CD14-positive monocyte (primary cell): ENCODE results near the gene CDH4. TPM values are rescaled to one million over a fixed set of nuclear protein-coding genes. Genes with fewer than 3 reads are reported as not detected.

Experiments used
- DNase-seq, 3 donors: peaks; one replicate each; pipeline ENCODE4 v3.0.0-alpha.2; 2011 to 2022
- H2AFZ ChIP-seq: 2 replicates; pipeline ENCODE4 v1.6.0; 2012; ENCODE audit warnings: mild to moderate bottlenecking, low read depth, low read length, inconsistent platforms; ENCODE audit not compliant: insufficient read depth, poor library complexity, severe bottlenecking
- H3K27ac ChIP-seq, 2 donors: 1 replicate in 1 of 2; 2 replicates in 1 of 2; pipeline ENCODE4 v1.5.1; 2012 to 2013; ENCODE audit warnings: low read length in 2 of 2, control low read depth in 1 of 2, inconsistent platforms in 1 of 2, low read depth in 1 of 2, mild to moderate bottlenecking in 1 of 2
- H3K27me3 ChIP-seq, 2 donors: one replicate each; pipeline versions ENCODE4 v1.6.0 to v1.6.1; 2011 to 2013; ENCODE audit warnings: low read length in 2 of 2; ENCODE audit not compliant: control insufficient read depth in 2 of 2, insufficient read depth in 2 of 2
- H3K36me3 ChIP-seq, 2 donors: replicated peaks in 1 of 2; 1 replicate in 1 of 2; 2 replicates in 1 of 2; pipeline versions ENCODE4 v1.5.1 to v1.6.1; 2012 to 2013; ENCODE audit warnings: low read length in 2 of 2, control low read depth in 1 of 2, inconsistent platforms in 1 of 2, mild to moderate bottlenecking in 1 of 2; ENCODE audit not compliant: insufficient read depth in 2 of 2, control insufficient read depth in 1 of 2
- H3K4me1 ChIP-seq, 2 donors: 1 replicate in 1 of 2; 2 replicates in 1 of 2; pipeline versions ENCODE4 v1.5.1 to v1.6.1; 2012 to 2013; ENCODE audit warnings: low read length in 2 of 2, control low read depth in 1 of 2, inconsistent platforms in 1 of 2, mild to moderate bottlenecking in 1 of 2, moderate library complexity in 1 of 2; ENCODE audit not compliant: insufficient read depth in 2 of 2, control insufficient read depth in 1 of 2
- H3K4me2 ChIP-seq: replicated peaks from 2 replicates; pipeline ENCODE3; 2012; ENCODE audit warnings: low read length, moderate library complexity, mild to moderate bottlenecking; ENCODE audit not compliant: poor library complexity, severe bottlenecking; ENCODE audit errors: extremely low read depth
- H3K4me3 ChIP-seq, 3 experiments: fragments of 200-600 bp in 1 of 3; sonication (generic) in 1 of 3; replicated peaks in 1 of 3; 1 replicate in 2 of 3; 2 replicates in 1 of 3; pipeline ENCODE4 v1.5.1; 2011 to 2013; ENCODE audit warnings: low read length in 3 of 3, mild to moderate bottlenecking in 3 of 3, control low read depth in 2 of 3, low read depth in 2 of 3, inconsistent platforms in 1 of 3, moderate library complexity in 1 of 3
- H3K79me2 ChIP-seq: 2 replicates; pipeline ENCODE4 v1.6.0; 2012; ENCODE audit warnings: mild to moderate bottlenecking, control low read depth, inconsistent platforms, low read length, moderate library complexity; ENCODE audit not compliant: insufficient read depth
- H3K9ac ChIP-seq: 2 replicates; pipeline ENCODE4 v1.6.0; 2017; ENCODE audit warnings: low read length, mild to moderate bottlenecking; ENCODE audit not compliant: insufficient read depth, poor library complexity, severe bottlenecking
- H3K9me3 ChIP-seq, 2 donors: replicated peaks in 1 of 2; 1 replicate in 1 of 2; 2 replicates in 1 of 2; pipeline versions ENCODE4 v1.5.1 to v1.6.1; 2012 to 2013; ENCODE audit warnings: low read length in 2 of 2, control low read depth in 1 of 2; ENCODE audit not compliant: control insufficient read depth in 1 of 2, insufficient read depth in 1 of 2
- H4K20me1 ChIP-seq: 2 replicates; pipeline ENCODE4 v1.6.0; 2012; ENCODE audit warnings: mild to moderate bottlenecking, low read length, control low read depth, moderate library complexity; ENCODE audit not compliant: insufficient read depth
- H3K27ac Mint-ChIP-seq, 7 donors: one replicate each; pipeline ENCODE4 v1.8.0; 2020; ENCODE audit warnings: mild to moderate bottlenecking in 7 of 7, mixed read lengths in 7 of 7, moderate library complexity in 6 of 7, inconsistent platforms in 2 of 7
- H3K27me3 Mint-ChIP-seq, 3 donors: one replicate each; pipeline ENCODE4 v1.8.0; 2021 to 2022; ENCODE audit warnings: low read depth in 3 of 3, mild to moderate bottlenecking in 3 of 3, mixed read lengths in 3 of 3, moderate library complexity in 3 of 3, inconsistent platforms in 1 of 3
- H3K36me3 Mint-ChIP-seq, 2 donors: one replicate each; pipeline ENCODE4 v1.8.0; 2020; ENCODE audit warnings: mixed read lengths in 2 of 2, inconsistent platforms in 1 of 2, mild to moderate bottlenecking in 1 of 2
- H3K4me1 Mint-ChIP-seq: one replicate; pipeline ENCODE4 v1.8.0; 2020; ENCODE audit warnings: mild to moderate bottlenecking, mixed read lengths
- H3K4me3 Mint-ChIP-seq, 2 donors: one replicate each; pipeline ENCODE4 v1.8.0; 2020; ENCODE audit warnings: mild to moderate bottlenecking in 2 of 2, mixed read lengths in 2 of 2, moderate library complexity in 1 of 2
- H3K9me3 Mint-ChIP-seq, 7 donors: one replicate each; pipeline ENCODE4 v1.8.0; 2020 to 2022; ENCODE audit warnings: mixed read lengths in 7 of 7, mild to moderate bottlenecking in 6 of 7, moderate library complexity in 6 of 7, inconsistent platforms in 2 of 7
- WGBS: methylation state at CpG from one replicate; pipeline ENCODE4 v1.1.5; 2013; ENCODE audit warnings: missing lambda C conversion rate; ENCODE audit not compliant: insufficient coverage; 5-methylcytosine and 5-hydroxymethylcytosine counted together
- intact Hi-C, 2 donors: fragments of 100-400 bp; cut with micrococcal nuclease; formaldehyde crosslinking; loops; one replicate each; pipeline versions ENCODE4 v1.15.0 to v1.15.1; 2023
- polyA plus RNA-seq, 3 donors: library from polyadenylated mRNA; depleted of rRNA in 1 of 3; unstranded in 2 of 3; stranded (reverse) in 1 of 3; fragments of 300-500 nt in 2 of 3; fragments of >200 nt in 1 of 3; fragmentation: Illumina TruSeq in 2 of 3; gene quantifications; 1 replicate in 2 of 3; 2 replicates in 1 of 3; pipeline ENCODE4 v1.2.3, GENCODE V29; 2012 to 2021
- TF ChIP-seq, protein P1 (sequence below): fragments of 200-600 bp; IDR thresholded peaks from one replicate; pipeline ENCODE4 v1.8.0; 2022; ENCODE audit warnings: antibody characterized with exemption, mild to moderate bottlenecking

Gene CDH4
- polyA plus RNA-seq, 3 donors = not detected

DNA sequence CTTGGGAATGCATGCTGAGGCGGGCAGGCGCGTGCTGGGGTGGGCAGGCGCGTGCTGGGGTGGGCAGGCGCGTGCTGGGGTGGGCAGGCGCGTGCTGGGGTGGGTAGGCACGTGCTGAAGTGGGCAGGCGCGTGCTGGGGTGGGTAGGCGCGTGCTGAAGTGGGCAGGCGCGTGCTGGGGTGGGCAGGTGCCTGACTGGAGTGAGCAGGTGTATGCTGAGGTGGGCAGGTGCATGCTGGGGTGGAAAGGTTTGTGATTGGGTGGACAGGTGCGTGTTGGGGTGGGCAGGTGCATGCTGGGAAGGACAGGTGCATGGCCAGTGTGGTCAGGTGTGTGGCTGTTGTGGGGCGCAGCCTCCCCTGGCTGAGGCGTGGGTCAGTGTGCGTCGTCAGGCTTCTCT, 404.1 kb downstream of the CDH4 start:
- Histone ChIP-seq H2AFZ (no peak overlapping the region), H3K4me3 (no peak overlapping the region), H4K20me1 (no peaks in the 10 kb centered on the region), H3K27me3 (no peaks in the 10 kb centered on the region), H3K9ac (no peak overlapping the region), H3K79me2 (no peaks in the 10 kb centered on the region), H3K4me2 (no peak overlapping the region), H3K9me3 (peaks cover 9 to 77% of the 10 kb centered on the region in 2 donors), H3K27ac (no peak overlapping the region), H3K4me1 (no peaks in the 10 kb centered on the region), H3K36me3 (no peaks in the 10 kb centered on the region)
- Mint-ChIP-seq H3K9me3 (peaks cover 2 to 64% (median 26%) of the 10 kb centered on the region in 7 donors), H3K27me3 (peaks cover 0 to 2% (median 2%) of the 10 kb centered on the region in 3 donors), H3K4me1 (no peaks in the 10 kb centered on the region), H3K27ac (no peak overlapping the region), H3K36me3 (no peaks in the 10 kb centered on the region), H3K4me3 (no peak overlapping the region)
- no peak for DNase-seq
- TF ChIP-seq, protein P1, sequence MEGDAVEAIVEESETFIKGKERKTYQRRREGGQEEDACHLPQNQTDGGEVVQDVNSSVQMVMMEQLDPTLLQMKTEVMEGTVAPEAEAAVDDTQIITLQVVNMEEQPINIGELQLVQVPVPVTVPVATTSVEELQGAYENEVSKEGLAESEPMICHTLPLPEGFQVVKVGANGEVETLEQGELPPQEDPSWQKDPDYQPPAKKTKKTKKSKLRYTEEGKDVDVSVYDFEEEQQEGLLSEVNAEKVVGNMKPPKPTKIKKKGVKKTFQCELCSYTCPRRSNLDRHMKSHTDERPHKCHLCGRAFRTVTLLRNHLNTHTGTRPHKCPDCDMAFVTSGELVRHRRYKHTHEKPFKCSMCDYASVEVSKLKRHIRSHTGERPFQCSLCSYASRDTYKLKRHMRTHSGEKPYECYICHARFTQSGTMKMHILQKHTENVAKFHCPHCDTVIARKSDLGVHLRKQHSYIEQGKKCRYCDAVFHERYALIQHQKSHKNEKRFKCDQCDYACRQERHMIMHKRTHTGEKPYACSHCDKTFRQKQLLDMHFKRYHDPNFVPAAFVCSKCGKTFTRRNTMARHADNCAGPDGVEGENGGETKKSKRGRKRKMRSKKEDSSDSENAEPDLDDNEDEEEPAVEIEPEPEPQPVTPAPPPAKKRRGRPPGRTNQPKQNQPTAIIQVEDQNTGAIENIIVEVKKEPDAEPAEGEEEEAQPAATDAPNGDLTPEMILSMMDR = no peak
- 89% methylated on average over 10 of the region's 21 CpGs for WGBS
- intact Hi-C loops = no loop called here

DNA sequence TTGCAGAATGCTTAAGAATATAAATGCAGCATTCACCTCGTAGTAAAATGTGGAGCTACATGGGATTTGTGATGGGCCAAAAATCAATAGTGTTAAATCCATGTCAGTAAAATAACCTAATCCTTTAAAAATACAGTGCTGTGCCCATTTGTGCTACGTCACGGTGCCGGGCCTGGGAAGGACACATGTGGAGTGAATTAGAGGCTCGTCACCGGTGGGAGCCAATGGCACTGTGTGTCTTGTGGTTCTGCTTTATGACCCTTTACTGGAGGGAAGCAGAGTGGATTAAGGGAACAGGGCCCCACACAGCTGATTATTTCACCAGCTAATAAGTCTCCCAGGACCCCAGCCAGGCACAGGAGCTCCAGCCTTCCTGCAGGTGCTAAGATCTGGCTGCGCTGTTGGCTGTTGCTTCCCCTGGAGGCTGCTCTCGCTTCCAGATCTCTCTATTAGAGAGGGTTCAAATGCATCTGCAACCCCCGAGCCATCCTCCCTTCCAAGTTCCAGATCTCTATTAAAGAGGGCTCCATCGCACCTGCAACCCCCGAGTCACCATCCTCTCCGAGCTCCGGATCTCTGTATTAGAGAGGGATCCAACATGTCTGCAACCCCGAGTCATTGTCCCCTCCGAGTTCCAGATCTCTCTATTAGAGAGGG, 405.8 kb downstream of the CDH4 start:
- H3K4me1 Mint-ChIP-seq = no peaks in the 10 kb centered on the region
- H3K4me3 ChIP-seq = no peak overlapping the region
- no peaks in the 10 kb centered on the region for H3K36me3 ChIP-seq
- H3K4me1 ChIP-seq = no peaks in the 10 kb centered on the region
- no peaks in the 10 kb centered on the region for H3K36me3 Mint-ChIP-seq
- H4K20me1 ChIP-seq = no peaks in the 10 kb centered on the region
- H3K9me3 Mint-ChIP-seq = peaks cover 2 to 72% (median 34%) of the 10 kb centered on the region in 7 donors
- intact Hi-C loops = no loop called here
- H3K4me3 Mint-ChIP-seq = no peak overlapping the region
- no peaks in the 10 kb centered on the region for H3K27me3 ChIP-seq
- peaks cover 0 to 2% (median 2%) of the 10 kb centered on the region in 3 donors for H3K27me3 Mint-ChIP-seq
- H3K9me3 ChIP-seq = peaks cover 9 to 84% of the 10 kb centered on the region in 2 donors
- H3K27ac ChIP-seq = no peak overlapping the region
- no peak overlapping the region for H3K9ac ChIP-seq
- no peak overlapping the region for H3K27ac Mint-ChIP-seq
- H2AFZ ChIP-seq = no peak overlapping the region
- no peak overlapping the region for H3K4me2 ChIP-seq
- DNase-seq = no peak
- no peaks in the 10 kb centered on the region for H3K79me2 ChIP-seq
- TF ChIP-seq, protein P1 = no peak
- WGBS = 85% methylated on average over 4 of the region's 15 CpGs
